Breast epithelium (tissue), 3 donors: ENCODE measurements around the gene EHD3.

Experiments used
- POLR2A ChIP-seq: fragments of 450-650 bp; IDR thresholded peaks from one replicate; pipeline ENCODE4 v1.6.1; 2016; ENCODE audit warnings: antibody characterized with exemption, mild to moderate bottlenecking, moderate library complexity
- POLR2AphosphoS5 ChIP-seq, 3 donors: sonication (generic); formaldehyde crosslinking; IDR thresholded peaks; one replicate each; pipeline ENCODE4 v1.6.1; 2017; ENCODE audit warnings: antibody characterized with exemption in 3 of 3

- no peak for TF ChIP-seq POLR2AphosphoS5 (IDR thresholded peaks at IDR 0.05)
- no peak for TF ChIP-seq POLR2A
Measured at GRCh38 chr2:31205186-31205585, 28.8 kb upstream of the EHD3 start.
